Caco-2 (cell line): ENCODE data around the gene NTN1. TPM values are rescaled to one million over a fixed set of nuclear protein-coding genes. Genes with fewer than 3 reads are reported as not detected.

Experiments used
- BruUV-seq: library from RNA; stranded (reverse); fragments of 400-500 nt; replicated peaks from 2 replicates; lab custom pipeline; 2021; lab: Mats Ljungman, UMichigan
- CTCF ChIA-PET: fragments of 300-600 bp; sonication (Branson Sonifier 250); formaldehyde crosslinking; loops from one replicate; lab custom pipeline; 2022; ENCODE audit warnings: antibody characterized with exemption; lab: Charles Lee
- POLR2A ChIA-PET: fragments of 300-600 bp; sonication (Branson Sonifier 250); formaldehyde crosslinking; loops from one replicate; lab custom pipeline; 2022; ENCODE audit warnings: antibody characterized with exemption; lab: Charles Lee
- DNase-seq, 2 experiments: peaks; one replicate each; pipeline versions ENCODE4 v3.0.0 to v3.0.0-alpha.2; 2020 to 2022
- H3K27me3 ChIP-seq: replicated peaks from 2 replicates; pipeline ENCODE4 v1.6.0; 2011; ENCODE audit warnings: low read length; ENCODE audit not compliant: control insufficient read depth, insufficient read depth
- H3K36me3 ChIP-seq: 2 replicates; pipeline ENCODE4 v1.5.1; 2011; ENCODE audit warnings: low read length; ENCODE audit not compliant: control insufficient read depth, insufficient read depth
- H3K4me1 ChIP-seq: fragments of 250-450 bp; sonication (Bioruptor Pico); 2 replicates; pipeline ENCODE4 v1.5.1; 2020; ENCODE audit warnings: mild to moderate bottlenecking
- H3K4me3 ChIP-seq: 2 replicates; pipeline ENCODE4 v1.5.1; 2011; ENCODE audit warnings: low read depth, mild to moderate bottlenecking, control low read depth, low read length
- H3K9me3 ChIP-seq: fragments of 250-450 bp; sonication (Bioruptor Pico); 2 replicates; pipeline ENCODE4 v1.5.1; 2020; ENCODE audit warnings: mild to moderate bottlenecking, moderate library complexity
- H3K27ac Mint-ChIP-seq: one replicate; pipeline ENCODE4 v1.8.0; 2022; ENCODE audit warnings: mixed read lengths; ENCODE audit not compliant: unreplicated experiment
- H3K27me3 Mint-ChIP-seq: one replicate; pipeline ENCODE4 v1.8.0; 2022; ENCODE audit warnings: mixed read lengths; ENCODE audit not compliant: insufficient read depth, unreplicated experiment
- H3K36me3 Mint-ChIP-seq: one replicate; pipeline ENCODE4 v1.8.0; 2022; ENCODE audit warnings: mild to moderate bottlenecking, mixed read lengths; ENCODE audit not compliant: insufficient read depth, unreplicated experiment
- H3K4me1 Mint-ChIP-seq: one replicate; pipeline ENCODE4 v1.8.0; 2022; ENCODE audit warnings: low read depth, mixed read lengths; ENCODE audit not compliant: unreplicated experiment
- H3K4me3 Mint-ChIP-seq: one replicate; pipeline ENCODE4 v1.8.0; 2022; ENCODE audit warnings: mild to moderate bottlenecking, moderate library complexity, mixed read lengths; ENCODE audit not compliant: unreplicated experiment
- H3K9me3 Mint-ChIP-seq: one replicate; pipeline ENCODE4 v1.8.0; 2022; ENCODE audit warnings: mixed read lengths; ENCODE audit not compliant: unreplicated experiment
- CTCF ChIP-seq, 2 experiments: fragments of 200-600 bp in 1 of 2; IDR thresholded peaks; 1 replicate in 1 of 2; 2 replicates in 1 of 2; pipeline versions ENCODE4 v1.5.1 to v1.8.0; 2011 to 2022; ENCODE audit warnings: antibody characterized with exemption in 1 of 2, control low read depth in 1 of 2, inconsistent platforms in 1 of 2, low read depth in 1 of 2, low read length in 1 of 2, mild to moderate bottlenecking in 1 of 2, moderate library complexity in 1 of 2; ENCODE audit not compliant: insufficient read depth in 1 of 2, severe bottlenecking in 1 of 2, unreplicated experiment in 1 of 2
- intact Hi-C: fragments of 100-400 bp; cut with micrococcal nuclease; formaldehyde crosslinking; loops from one replicate; pipeline ENCODE4 v1.10.0; 2022; ENCODE audit not compliant: unreplicated experiment
- total RNA-seq: library from RNA; stranded (reverse); gene quantifications from 2 replicates; pipeline ENCODE4 v1.2.3, GENCODE V29; 2022

Gene NTN1
- total RNA-seq, 1 experiment from 2014 or later, result 0.88 TPM

DNA sequence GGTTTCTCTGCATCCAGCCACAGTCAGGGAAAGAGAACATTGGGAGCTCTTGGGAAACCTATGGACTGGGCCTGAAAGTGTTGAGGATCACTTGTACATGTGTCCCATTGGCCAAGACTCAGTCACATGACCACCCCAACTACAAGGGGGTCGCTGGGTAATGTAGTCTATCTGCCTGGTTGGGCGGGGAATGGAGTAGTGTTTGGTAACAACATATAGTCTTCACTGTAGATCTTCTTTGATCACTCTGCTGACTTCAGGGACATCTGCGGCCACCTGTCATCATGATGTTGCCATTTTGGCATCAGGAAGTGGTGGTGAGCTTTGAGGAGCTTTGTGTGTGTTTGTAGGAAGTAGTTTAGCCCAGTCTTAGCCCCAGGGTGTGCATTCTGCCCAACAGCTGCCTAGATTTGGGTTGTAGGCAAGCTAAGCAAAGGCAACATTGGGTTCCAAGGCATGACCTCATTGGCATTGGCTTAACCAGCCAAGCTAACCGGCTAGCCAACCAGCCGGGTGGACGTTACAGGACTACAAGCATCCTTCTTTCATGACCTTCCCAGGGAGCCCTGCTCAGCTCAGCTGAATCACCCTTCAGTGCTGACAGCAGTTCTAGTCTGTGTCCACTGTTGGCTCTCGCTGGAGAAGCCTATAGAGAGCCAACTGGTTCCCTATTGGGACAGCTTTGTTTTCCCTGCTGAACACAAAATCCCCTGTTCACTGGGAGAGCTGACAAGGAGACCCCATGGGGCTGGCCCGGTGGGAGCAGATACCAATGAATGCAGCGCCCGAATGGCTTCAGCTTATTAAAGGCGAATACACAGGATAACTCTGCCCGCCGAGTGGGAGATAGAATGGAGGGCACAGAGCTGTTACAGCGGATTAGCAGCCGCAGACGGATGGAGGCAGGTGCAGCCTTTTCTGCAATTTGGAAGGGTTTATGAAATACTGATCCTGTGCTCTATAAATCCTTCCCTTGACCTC is 178.6 kb downstream of the NTN1 start:
- H3K9me3 ChIP-seq, result no peaks in the 10 kb centered on the region
- H3K27me3 ChIP-seq, result no peaks in the 10 kb centered on the region
- no peaks in the 10 kb centered on the region for H3K9me3 Mint-ChIP-seq
- H3K4me3 ChIP-seq, result no peak overlapping the region
- CTCF ChIA-PET, result no interaction called here
- H3K36me3 ChIP-seq, result no peaks in the 10 kb centered on the region
- H3K4me1 Mint-ChIP-seq, result peaks cover 7% of the 10 kb centered on the region
- intact Hi-C loops, result no loop called here
- BruUV-seq, result no TSS peak
- H3K36me3 Mint-ChIP-seq, result peaks cover 6% of the 10 kb centered on the region
- H3K4me3 Mint-ChIP-seq, result no peak overlapping the region
- H3K4me1 ChIP-seq, result no peaks in the 10 kb centered on the region
- POLR2A ChIA-PET, result no interaction called here
- no peak for DNase-seq
- H3K27ac Mint-ChIP-seq, result no peak overlapping the region
- no peak for TF ChIP-seq CTCF (IDR thresholded peaks at IDR 0.05; ENCODE audit: insufficient read depth in 1 of 2, low read depth in 1 of 2, low read length in 1 of 2, severe bottlenecking in 1 of 2, unreplicated experiment in 1 of 2)
- peaks cover 2% of the 10 kb centered on the region for H3K27me3 Mint-ChIP-seq

DNA sequence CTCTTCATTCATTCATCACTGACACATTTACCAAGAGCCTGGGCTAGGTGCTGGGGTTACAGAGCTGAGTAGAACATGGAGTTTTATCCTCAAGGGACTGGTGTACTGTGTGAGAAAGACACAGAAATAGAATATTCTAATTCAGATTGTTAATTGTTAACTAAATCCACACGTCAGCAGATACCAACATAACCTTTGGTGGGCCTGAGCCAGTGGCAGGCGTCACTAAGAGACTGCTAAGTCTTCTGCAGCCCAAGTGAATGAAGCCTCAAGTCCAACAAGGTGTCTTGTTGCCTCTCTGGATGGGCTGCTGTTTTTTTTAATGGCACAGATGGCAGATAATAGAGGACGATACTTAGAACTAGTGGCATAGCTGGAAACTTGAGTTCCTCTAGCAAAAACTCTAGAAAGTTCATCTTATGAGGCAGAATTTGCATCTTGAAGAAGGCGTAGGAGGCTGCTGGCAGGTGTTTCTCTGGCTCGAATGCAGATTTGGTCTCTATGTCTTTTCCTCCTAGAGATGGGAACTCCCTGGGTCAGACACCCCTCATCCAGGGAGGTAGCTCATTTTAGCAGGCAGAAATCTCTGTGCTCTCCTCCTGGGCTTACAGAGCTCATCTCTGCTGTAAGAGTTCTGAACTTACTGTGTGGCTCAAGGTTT is 179.5 kb downstream of the NTN1 start:
- TF ChIP-seq CTCF (IDR thresholded peaks at IDR 0.05; ENCODE audit: insufficient read depth in 1 of 2, low read depth in 1 of 2, low read length in 1 of 2, severe bottlenecking in 1 of 2, unreplicated experiment in 1 of 2), result no peak
- no peaks in the 10 kb centered on the region for H3K36me3 ChIP-seq
- Mint-ChIP-seq H3K4me3 (no peak overlapping the region), H3K36me3 (peaks cover 6% of the 10 kb centered on the region), H3K27ac (no peak overlapping the region), H3K4me1 (peaks cover 7% of the 10 kb centered on the region), H3K27me3 (peaks cover 2% of the 10 kb centered on the region), H3K9me3 (no peaks in the 10 kb centered on the region)
- H3K4me1 ChIP-seq, result no peaks in the 10 kb centered on the region
- ChIA-PET CTCF (no interaction called here), POLR2A (no interaction called here)
- no peaks in the 10 kb centered on the region for H3K27me3 ChIP-seq
- no peak for DNase-seq
- BruUV-seq, result no TSS peak
- intact Hi-C loops, result no loop called here
- no peaks in the 10 kb centered on the region for H3K9me3 ChIP-seq
- H3K4me3 ChIP-seq, result no peak overlapping the region

GRCh38 chr17:9202532-9202931 is 181.2 kb downstream of the NTN1 start:
- ChIA-PET POLR2A (no interaction called here), CTCF (no interaction called here)
- H3K36me3 Mint-ChIP-seq, result no peaks in the 10 kb centered on the region
- no TSS peak for BruUV-seq
- no peak overlapping the region for H3K27ac Mint-ChIP-seq
- intact Hi-C loops, result no loop called here
- Histone ChIP-seq H3K4me1 (0 out of 2 replicates have a peak, but pooled peaks cover 4% of the 10 kb centered on the region), H3K9me3 (no peaks in the 10 kb centered on the region), H3K36me3 (no peaks in the 10 kb centered on the region), H3K4me3 (no peak overlapping the region), H3K27me3 (no peaks in the 10 kb centered on the region)
- DNase-seq, result no peak
- H3K4me1 Mint-ChIP-seq, result no peaks in the 10 kb centered on the region
- no peak overlapping the region for H3K4me3 Mint-ChIP-seq
- peaks cover 2% of the 10 kb centered on the region for H3K27me3 Mint-ChIP-seq
- TF ChIP-seq CTCF (IDR thresholded peaks at IDR 0.05; ENCODE audit: insufficient read depth in 1 of 2, low read depth in 1 of 2, low read length in 1 of 2, severe bottlenecking in 1 of 2, unreplicated experiment in 1 of 2), result no peak
- H3K9me3 Mint-ChIP-seq, result no peaks in the 10 kb centered on the region
